HCT116 (cell line): ENCODE data around the gene NET1. TPM values are rescaled to one million over a fixed set of nuclear protein-coding genes. Genes with fewer than 3 reads are reported as not detected.

ENCODE experiments used
- ATAC-seq: fragments of 200-7000 bp; cut with Tn5 transposase; 2 replicates; pipeline ENCODE4 v1.9.1; 2020; ENCODE audit warnings: mild to moderate bottlenecking, moderate library complexity
- BruUV-seq: library from RNA; stranded (reverse); fragments of 400-500 nt; replicated peaks from 2 replicates; lab custom pipeline; 2021; lab: Mats Ljungman, UMichigan
- CTCF ChIA-PET: fragments of 300-600 bp; sonication (Branson Sonifier 250); formaldehyde crosslinking; loops from one replicate; lab custom pipeline; 2021; ENCODE audit warnings: antibody characterized with exemption; lab: Charles Lee
- POLR2A ChIA-PET: fragments of 300-600, 350-600 bp; sonication (Branson Sonifier 250); formaldehyde crosslinking; loops from one replicate; lab custom pipeline; 2021; ENCODE audit warnings: antibody characterized with exemption; lab: Charles Lee
- RAD21 ChIA-PET, 2 experiments: fragments of 300-600 bp; sonication (Branson Sonifier 250); formaldehyde crosslinking; loops; one replicate each; lab custom pipeline; 2023; ENCODE audit warnings: low total read pairs in 2 of 2; ENCODE audit not compliant: uncharacterized antibody in 2 of 2, unreplicated experiment in 2 of 2, low non-redundant PET in 1 of 2; lab: Charles Lee
- DNase-seq: peaks from one replicate; pipeline ENCODE4 v3.0.0-alpha.2; 2010; ENCODE audit warnings: low read depth, low spot score
- H2AFZ ChIP-seq: fragments of 200-600 bp; shearing (Covaris generic), sonication (generic); 2 replicates; pipeline ENCODE4 v1.6.1; 2017; ENCODE audit warnings: low read depth, mixed run types, mixed read lengths, antibody characterized with exemption, low read length; ENCODE audit not compliant: poor library complexity, severe bottlenecking
- H3K27ac ChIP-seq: 2 replicates; pipeline ENCODE4 v1.5.1; 2012; ENCODE audit warnings: low read depth, low read length
- H3K27me3 ChIP-seq: fragments of 200-600 bp; sonication (generic); 2 replicates; pipeline ENCODE4 v1.6.1; 2016; ENCODE audit warnings: mixed run types, low read length, mixed read lengths; ENCODE audit not compliant: insufficient read depth
- H3K36me3 ChIP-seq, 2 experiments: fragments of 200-500 bp in 1 of 2; fragments of 200-600 bp in 1 of 2; sonication (Bioruptor generic) in 1 of 2; sonication (generic) in 1 of 2; 2 replicates each; pipeline versions ENCODE4 v1.5.1 to v1.6.1; 2014 to 2016; ENCODE audit warnings: low read length in 2 of 2, inconsistent platforms in 1 of 2, mixed read lengths in 1 of 2, mixed run types in 1 of 2; ENCODE audit not compliant: insufficient read depth in 2 of 2, control insufficient read depth in 1 of 2
- H3K4me1 ChIP-seq, 2 experiments: fragments of 200-600 bp in 1 of 2; sonication (generic) in 1 of 2; 2 replicates each; pipeline versions ENCODE4 v1.5.1 to v1.6.1; 2012 to 2017; ENCODE audit warnings: low read length in 2 of 2, inconsistent platforms in 1 of 2, mild to moderate bottlenecking in 1 of 2, mixed read lengths in 1 of 2, mixed run types in 1 of 2, moderate library complexity in 1 of 2; ENCODE audit not compliant: insufficient read depth in 2 of 2, control insufficient read depth in 1 of 2
- H3K4me2 ChIP-seq: fragments of 200-600 bp; sonication (generic); 2 replicates; pipeline ENCODE4 v1.6.1; 2017; ENCODE audit warnings: mixed run types, low read length, mixed read lengths
- H3K4me3 ChIP-seq, 2 experiments: fragments of 200-600 bp in 1 of 2; sonication (generic) in 1 of 2; replicated peaks in 1 of 2; 2 replicates each; pipeline ENCODE4 v1.5.1; 2011 to 2016; ENCODE audit warnings: low read length in 2 of 2, control low read depth in 1 of 2, low read depth in 1 of 2, mild to moderate bottlenecking in 1 of 2, mixed read lengths in 1 of 2, mixed run types in 1 of 2
- H3K79me2 ChIP-seq: fragments of 200-600 bp; sonication (generic); 2 replicates; pipeline ENCODE4 v1.6.1; 2017; ENCODE audit warnings: mild to moderate bottlenecking, mixed run types, low read length, moderate library complexity, mixed read lengths; ENCODE audit not compliant: insufficient read depth
- H3K9ac ChIP-seq: fragments of 200-600 bp; sonication (generic); 2 replicates; pipeline ENCODE4 v1.6.1; 2016; ENCODE audit warnings: low read length, mixed read lengths
- H3K9me2 ChIP-seq: fragments of 200-600 bp; sonication (generic), shearing (Covaris generic); 2 replicates; pipeline ENCODE4 v1.6.1; 2017; ENCODE audit warnings: mixed run types, mild to moderate bottlenecking, moderate library complexity; ENCODE audit not compliant: insufficient read depth
- H3K9me3 ChIP-seq, 2 experiments: fragments of 200-500 bp in 1 of 2; fragments of 200-600 bp in 1 of 2; sonication (Bioruptor generic) in 1 of 2; sonication (generic) in 1 of 2; 2 replicates each; pipeline ENCODE4 v1.6.1; 2014 to 2017; ENCODE audit warnings: low read length in 2 of 2, mixed read lengths in 2 of 2, inconsistent platforms in 1 of 2, low read depth in 1 of 2, mild to moderate bottlenecking in 1 of 2, mixed run types in 1 of 2, moderate library complexity in 1 of 2; ENCODE audit not compliant: control insufficient read depth in 1 of 2, insufficient read depth in 1 of 2
- H4K20me1 ChIP-seq: fragments of 200-600 bp; sonication (generic), shearing (Covaris generic); 2 replicates; pipeline ENCODE4 v1.6.1; 2017; ENCODE audit warnings: mixed run types, mild to moderate bottlenecking, moderate library complexity; ENCODE audit not compliant: insufficient read depth
- CBX3 ChIP-seq: IDR thresholded peaks from 2 replicates; pipeline ENCODE4 v1.6.1; 2012; ENCODE audit warnings: low read depth
- RAD21 ChIP-seq: IDR thresholded peaks from 2 replicates; pipeline ENCODE4 v1.6.1; 2012; ENCODE audit warnings: low read depth, mild to moderate bottlenecking
- SIN3A ChIP-seq: IDR thresholded peaks from 2 replicates; pipeline ENCODE4 v1.6.1; 2012; ENCODE audit warnings: low read depth
- SRF ChIP-seq: IDR thresholded peaks from 2 replicates; pipeline ENCODE4 v1.6.1; 2012; ENCODE audit warnings: low read depth
- ZFX ChIP-seq: fragments of 450-650 bp; IDR thresholded peaks from 2 replicates; pipeline ENCODE4 v1.6.1; 2017
- intact Hi-C: fragments of 100-400 bp; cut with micrococcal nuclease; formaldehyde crosslinking; loops from 2 replicates; pipeline ENCODE4 v1.10.0; 2022
- total RNA-seq: library from RNA; stranded (reverse); gene quantifications from one replicate; pipeline ENCODE4 v1.2.1, GENCODE V29; 2021; ENCODE audit not compliant: unreplicated experiment
- TF ChIP-seq, protein P1 (sequence below): IDR thresholded peaks from 2 replicates; pipeline ENCODE4 v1.6.1; 2012
- TF ChIP-seq, protein P2 (sequence below): IDR thresholded peaks from 2 replicates; pipeline ENCODE4 v1.6.1; 2012; ENCODE audit warnings: low read depth
- TF ChIP-seq, protein P3 (sequence below), 3 experiments: fragments of 200-600 bp in 1 of 3; sonication (generic) in 1 of 3; IDR thresholded peaks in 2 of 3; conservative IDR thresholded peaks in 1 of 3; 2 replicates each; pipeline ENCODE4 v1.5.1; 2012 to 2017; ENCODE audit warnings: low read depth in 2 of 3, low read length in 2 of 3, antibody characterized with exemption in 1 of 3, borderline replicate concordance in 1 of 3, control low read depth in 1 of 3, mild to moderate bottlenecking in 1 of 3, mixed read lengths in 1 of 3, mixed run types in 1 of 3, moderate library complexity in 1 of 3; ENCODE audit not compliant: insufficient read depth in 1 of 3

The NET1 gene
- total RNA-seq, 1 experiment from 2014 or later: 51.2 TPM

DNA sequence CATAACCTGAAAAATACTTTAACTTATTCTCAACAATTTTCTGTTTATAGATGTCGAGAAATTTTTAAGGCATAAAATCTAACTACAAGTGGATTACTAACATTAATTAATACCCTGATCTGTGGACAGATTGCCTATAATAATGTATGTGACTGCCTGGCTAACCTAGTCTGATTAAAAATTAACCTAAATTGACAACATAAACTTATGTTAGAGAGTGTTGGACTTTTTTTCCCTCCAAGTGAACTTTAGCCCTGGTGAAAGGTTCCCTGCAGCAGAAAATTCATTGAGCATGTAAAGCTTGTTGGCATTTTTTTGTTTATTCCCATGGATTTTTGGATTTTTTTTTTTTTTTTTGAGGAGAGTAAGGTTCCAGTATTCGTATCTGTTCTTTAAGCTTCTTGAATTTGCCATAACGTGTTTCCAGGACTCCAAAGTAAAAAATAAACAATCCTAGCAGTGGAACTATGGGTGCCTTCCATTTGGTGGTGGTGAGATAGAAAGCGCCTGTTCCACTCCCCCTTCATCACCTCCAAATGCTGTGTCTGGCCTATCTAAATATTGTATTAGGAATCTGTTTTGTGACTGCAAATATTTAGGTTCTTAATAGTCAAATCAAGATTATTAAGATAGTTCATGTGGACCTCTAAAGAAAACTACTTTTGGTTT lies 36.1 kb downstream of the NET1 start:
- RAD21 ChIA-PET: no interaction called here
- CTCF ChIA-PET: no interaction called here

More for the DNA sequence above, 36.1 kb downstream of the NET1 start:
- no TSS peak for BruUV-seq
- DNase-seq: no peak
- intact Hi-C loops: loop anchor here (5.0 kb wide), 1 partner anchor 99 kb away; no protein-coding TSS in a partner anchor
- POLR2A ChIA-PET: no interaction called here
- Histone ChIP-seq H3K27ac (no peak overlapping the region), H3K27me3 (no peaks in the 10 kb centered on the region), H4K20me1 (no peaks in the 10 kb centered on the region), H3K9me3 (no peaks in the 10 kb centered on the region), H3K9me2 (no peaks in the 10 kb centered on the region), H3K4me1 (peaks cover 10 to 29% of the 10 kb centered on the region in 2 experiments), H3K36me3 (peaks cover 14% of the 10 kb centered on the region in 2 experiments), H3K9ac (no peak overlapping the region), H2AFZ (no peak overlapping the region), H3K4me3 (no peak overlapping the region)
- no peak for ATAC-seq
- TF ChIP-seq SIN3A: no peak
- TF ChIP-seq, protein P1, sequence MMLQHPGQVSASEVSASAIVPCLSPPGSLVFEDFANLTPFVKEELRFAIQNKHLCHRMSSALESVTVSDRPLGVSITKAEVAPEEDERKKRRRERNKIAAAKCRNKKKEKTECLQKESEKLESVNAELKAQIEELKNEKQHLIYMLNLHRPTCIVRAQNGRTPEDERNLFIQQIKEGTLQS: no peak
- no peak for TF ChIP-seq CBX3
- no peak for TF ChIP-seq ZFX
- no peak for TF ChIP-seq RAD21
- TF ChIP-seq, protein P2, sequence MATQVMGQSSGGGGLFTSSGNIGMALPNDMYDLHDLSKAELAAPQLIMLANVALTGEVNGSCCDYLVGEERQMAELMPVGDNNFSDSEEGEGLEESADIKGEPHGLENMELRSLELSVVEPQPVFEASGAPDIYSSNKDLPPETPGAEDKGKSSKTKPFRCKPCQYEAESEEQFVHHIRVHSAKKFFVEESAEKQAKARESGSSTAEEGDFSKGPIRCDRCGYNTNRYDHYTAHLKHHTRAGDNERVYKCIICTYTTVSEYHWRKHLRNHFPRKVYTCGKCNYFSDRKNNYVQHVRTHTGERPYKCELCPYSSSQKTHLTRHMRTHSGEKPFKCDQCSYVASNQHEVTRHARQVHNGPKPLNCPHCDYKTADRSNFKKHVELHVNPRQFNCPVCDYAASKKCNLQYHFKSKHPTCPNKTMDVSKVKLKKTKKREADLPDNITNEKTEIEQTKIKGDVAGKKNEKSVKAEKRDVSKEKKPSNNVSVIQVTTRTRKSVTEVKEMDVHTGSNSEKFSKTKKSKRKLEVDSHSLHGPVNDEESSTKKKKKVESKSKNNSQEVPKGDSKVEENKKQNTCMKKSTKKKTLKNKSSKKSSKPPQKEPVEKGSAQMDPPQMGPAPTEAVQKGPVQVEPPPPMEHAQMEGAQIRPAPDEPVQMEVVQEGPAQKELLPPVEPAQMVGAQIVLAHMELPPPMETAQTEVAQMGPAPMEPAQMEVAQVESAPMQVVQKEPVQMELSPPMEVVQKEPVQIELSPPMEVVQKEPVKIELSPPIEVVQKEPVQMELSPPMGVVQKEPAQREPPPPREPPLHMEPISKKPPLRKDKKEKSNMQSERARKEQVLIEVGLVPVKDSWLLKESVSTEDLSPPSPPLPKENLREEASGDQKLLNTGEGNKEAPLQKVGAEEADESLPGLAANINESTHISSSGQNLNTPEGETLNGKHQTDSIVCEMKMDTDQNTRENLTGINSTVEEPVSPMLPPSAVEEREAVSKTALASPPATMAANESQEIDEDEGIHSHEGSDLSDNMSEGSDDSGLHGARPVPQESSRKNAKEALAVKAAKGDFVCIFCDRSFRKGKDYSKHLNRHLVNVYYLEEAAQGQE: no peak
- TF ChIP-seq SRF: no peak
- TF ChIP-seq, protein P3, sequence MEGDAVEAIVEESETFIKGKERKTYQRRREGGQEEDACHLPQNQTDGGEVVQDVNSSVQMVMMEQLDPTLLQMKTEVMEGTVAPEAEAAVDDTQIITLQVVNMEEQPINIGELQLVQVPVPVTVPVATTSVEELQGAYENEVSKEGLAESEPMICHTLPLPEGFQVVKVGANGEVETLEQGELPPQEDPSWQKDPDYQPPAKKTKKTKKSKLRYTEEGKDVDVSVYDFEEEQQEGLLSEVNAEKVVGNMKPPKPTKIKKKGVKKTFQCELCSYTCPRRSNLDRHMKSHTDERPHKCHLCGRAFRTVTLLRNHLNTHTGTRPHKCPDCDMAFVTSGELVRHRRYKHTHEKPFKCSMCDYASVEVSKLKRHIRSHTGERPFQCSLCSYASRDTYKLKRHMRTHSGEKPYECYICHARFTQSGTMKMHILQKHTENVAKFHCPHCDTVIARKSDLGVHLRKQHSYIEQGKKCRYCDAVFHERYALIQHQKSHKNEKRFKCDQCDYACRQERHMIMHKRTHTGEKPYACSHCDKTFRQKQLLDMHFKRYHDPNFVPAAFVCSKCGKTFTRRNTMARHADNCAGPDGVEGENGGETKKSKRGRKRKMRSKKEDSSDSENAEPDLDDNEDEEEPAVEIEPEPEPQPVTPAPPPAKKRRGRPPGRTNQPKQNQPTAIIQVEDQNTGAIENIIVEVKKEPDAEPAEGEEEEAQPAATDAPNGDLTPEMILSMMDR (IDR thresholded peaks at IDR 0.05 in 2 of 3, conservative IDR thresholded peaks at IDR 0.05 in 1 of 3; ENCODE audit: borderline replicate concordance in 1 of 3, insufficient read depth in 1 of 3, low read depth in 2 of 3, low read length in 2 of 3): no peak
- TF ChIP-seq, all 23 proteins: peak for 0
- H3K79me2 ChIP-seq: peaks cover 80% of the 10 kb centered on the region
- H3K4me2 ChIP-seq: no peak overlapping the region
